GM18870 (cell line): ENCODE data around the gene CHMP4A.

Source experiments
- ATAC-seq: cut with Tn5 transposase; IDR thresholded peaks from one replicate; pipeline ENCODE4 v1.9.1; 2021; ENCODE audit warnings: moderate library complexity; ENCODE audit not compliant: unreplicated experiment

The CHMP4A gene

GRCh38 chr14:24212924-24213865 is at the start of gene CHMP4A:
CHMP4A (minus strand) TSS chr14:24213488; CDS start chr14:24213439, 49 bp downstream.
- peak; percentile 83 for ATAC-seq

GRCh38 chr14:24261969-24262327 is 48.7 kb upstream of the CHMP4A start:
- no peak for ATAC-seq

DNA sequence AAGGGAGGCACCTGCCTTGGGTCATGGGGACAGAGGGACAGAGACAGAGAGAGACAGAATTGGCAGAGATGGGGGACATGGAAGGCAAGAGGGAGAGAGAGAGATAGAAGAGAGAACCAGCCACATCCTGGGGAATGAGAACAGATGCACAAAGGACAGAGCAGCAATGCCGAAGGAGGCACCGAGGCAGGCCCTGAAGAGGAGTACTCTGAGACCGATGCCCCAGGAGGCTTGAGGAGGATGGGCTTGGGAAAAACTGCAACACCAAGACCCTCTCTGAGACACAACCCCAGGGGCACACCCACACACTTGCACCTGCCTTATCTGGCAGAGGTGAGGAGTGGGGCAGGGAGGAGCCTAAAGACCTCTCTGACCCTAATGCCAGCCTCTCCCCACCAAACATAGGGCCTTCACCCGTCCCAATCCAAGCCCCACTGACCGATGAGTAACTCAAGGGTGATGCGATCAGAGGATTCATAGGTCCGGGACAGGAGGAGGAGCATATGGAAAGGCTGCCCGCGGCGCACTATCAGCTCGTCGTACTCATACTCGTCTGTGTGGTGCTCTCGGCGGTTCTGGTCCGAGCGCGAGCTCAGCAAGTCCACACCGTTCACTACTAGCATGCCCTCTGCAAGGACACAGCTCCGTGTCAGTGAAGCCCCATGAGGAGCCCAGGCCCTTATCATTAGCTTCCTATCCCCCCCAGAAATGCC is 48.1 kb upstream of the CHMP4A start:
- ATAC-seq: no peak

DNA sequence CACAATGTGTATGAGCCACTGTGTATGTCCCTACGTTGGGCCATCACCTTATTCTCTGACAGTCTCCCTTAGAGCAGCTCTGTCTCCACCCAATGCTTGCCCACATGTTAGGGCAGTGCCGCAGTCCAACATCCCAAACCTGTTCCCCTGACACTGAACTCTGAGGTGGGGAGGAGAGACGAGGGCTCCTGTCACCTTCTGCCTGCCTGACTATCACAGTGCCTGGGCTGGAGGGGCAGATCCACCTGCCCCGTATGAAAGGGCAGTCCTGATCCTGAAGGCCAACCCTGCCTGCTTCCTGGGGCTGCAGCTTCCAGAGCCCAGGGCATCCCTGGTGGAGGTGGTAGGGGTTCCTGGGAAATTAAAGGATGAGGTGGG is 47.5 kb upstream of the CHMP4A start:
- ATAC-seq: no peak

DNA sequence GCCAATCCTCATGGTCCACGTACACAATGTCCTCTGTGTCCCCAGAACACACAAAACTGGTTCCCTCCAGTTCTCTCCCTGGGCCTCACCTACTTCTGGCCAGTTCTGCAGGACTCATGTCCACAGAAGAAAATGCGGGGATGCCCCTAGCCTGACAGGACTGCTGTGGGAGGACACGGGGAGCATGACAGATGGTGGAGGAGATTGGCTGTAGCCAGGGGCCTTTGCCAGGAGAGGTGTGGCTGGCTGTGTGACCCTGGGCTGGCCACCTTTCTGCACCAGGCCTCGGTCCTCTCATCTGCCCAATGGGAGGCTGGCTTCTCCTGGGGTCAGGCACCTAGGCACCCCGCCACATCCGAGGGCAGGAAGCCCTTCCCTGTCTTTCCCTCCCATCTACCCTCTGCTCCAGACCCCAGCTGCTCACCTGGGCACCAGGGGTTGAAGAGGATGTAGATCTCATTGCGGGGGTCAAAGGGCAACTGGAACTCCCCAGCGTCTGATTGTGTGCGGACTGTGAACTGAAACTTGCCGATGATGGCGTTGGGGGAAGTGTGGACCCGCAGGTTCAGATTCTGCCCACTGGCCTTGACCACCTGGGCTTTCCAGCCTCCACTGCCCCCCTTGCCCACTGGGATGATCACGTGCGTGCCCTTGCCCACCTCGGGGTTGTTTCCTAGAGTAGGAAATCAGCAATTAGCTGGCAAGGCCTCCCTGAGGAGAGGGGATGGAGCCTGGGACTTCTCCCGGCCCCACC is 46.9 kb upstream of the CHMP4A start:
- ATAC-seq: no peak

DNA sequence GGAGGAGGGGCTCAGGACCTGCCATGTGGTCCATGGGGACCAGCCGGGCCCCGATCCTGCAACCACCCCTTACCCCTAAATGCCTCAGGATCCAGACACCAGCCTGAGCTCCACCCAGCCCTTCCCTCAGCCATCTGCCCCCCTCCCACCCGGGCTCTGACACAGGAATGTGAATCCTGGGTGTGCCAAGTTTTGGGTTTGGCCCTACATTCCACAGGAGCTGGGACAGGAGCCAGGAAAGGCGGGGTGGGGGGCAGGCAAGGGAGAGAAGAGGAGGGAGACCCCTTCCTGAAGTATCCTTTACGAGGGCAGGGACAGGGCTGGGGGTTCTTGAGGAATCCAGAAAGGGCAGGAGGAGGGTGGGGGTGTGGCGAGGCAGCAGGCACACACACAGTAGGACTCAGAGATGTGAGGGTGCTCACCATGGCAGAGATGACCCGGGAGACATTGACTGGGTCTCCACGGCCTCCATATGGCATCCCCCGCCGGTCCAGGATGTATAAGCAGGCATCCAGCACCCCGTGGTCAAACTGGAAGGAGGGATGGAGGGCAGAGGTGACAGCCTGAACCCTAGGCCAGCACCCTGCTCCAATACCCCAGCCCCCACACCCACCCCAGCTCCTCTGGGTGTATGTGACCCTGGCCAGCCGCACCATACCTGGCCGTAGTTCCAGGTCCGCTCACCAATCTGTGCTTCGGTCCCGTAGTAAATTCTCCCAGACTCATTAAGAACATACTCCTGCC is 46.2 kb upstream of the CHMP4A start:
- ATAC-seq: no peak

GRCh38 chr14:24258548-24259265 is 45.4 kb upstream of the CHMP4A start:
- ATAC-seq: no peak

DNA sequence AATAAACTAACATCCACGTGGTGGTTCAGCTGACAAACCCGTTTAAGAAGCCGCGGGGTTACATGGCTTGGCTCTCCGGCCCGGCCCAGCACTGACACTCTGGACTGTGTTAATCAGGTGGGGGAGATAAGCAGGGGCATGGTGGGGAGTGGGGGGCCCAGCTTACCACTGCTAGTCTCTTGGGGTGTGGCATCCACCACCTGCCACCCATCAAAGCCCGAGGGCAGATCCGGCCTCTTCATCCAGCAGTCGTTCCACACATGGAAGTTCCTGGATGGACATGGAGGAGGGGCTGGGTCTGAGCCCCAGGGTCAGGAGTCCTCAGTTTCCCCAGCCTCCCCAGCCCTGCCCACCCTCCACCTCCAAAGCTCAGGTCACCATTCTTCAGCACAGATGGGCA is 44.8 kb upstream of the CHMP4A start:
- no peak for ATAC-seq

- ATAC-seq: no peak
These were observed 43.7 kb upstream of the CHMP4A start for GRCh38 chr14:24256960-24257359.

DNA sequence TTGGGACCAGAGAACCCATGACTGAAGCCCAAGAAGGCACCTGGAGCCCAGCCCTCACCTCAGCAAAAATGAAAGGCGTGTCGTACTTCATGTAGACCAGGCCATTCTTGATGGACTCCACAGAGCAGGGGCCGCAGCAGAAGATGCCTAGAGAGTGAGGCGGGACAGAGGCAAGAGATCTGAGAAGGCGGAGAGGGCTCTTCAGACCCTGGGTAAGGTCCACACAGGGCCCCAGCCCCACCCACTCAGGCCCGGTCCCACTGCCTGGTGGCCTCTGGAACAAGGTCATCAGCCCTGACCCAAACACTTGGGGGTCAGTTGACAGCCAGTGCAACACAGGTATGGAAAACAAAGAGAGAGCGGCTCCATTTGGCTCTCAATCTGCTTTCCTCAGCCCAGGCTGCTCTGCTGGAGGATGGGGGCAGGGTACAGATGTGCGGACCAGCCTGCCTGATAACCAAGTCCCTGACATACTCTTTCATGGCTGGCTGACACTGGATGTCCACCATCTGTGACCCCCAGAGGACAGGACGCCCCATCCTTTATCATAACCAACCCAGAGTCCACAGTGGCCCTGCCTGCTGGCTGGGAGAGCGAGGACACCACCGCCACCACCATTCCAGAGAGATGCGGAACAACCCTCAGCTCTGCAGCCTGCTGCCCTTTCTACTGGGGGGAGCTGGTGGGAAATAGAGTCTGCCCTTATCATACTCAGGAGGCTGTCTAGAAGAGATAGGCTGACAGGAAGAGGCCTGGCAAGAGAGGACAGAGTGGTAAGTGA is 42.8 kb upstream of the CHMP4A start:
- no peak for ATAC-seq

DNA sequence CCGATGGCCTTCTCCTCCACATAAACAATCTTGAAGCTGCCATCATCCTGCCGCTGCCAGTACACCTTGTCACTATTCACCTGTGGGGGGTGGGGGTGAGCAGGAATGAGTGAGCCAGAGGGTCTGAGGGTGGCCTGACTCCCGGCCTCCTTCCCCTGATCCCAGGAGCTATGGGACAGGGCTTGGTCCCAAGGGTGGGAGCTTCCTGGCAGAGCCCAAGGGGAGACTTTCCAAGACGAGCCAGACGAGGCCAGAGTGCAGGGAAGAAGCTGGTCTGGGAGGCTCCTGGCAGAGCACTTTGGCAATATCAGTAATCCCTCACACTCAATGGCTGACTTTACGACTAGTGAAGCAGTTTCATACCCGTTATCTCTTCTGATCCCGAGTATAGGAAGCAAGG is 42.1 kb upstream of the CHMP4A start:
- ATAC-seq: no peak

DNA sequence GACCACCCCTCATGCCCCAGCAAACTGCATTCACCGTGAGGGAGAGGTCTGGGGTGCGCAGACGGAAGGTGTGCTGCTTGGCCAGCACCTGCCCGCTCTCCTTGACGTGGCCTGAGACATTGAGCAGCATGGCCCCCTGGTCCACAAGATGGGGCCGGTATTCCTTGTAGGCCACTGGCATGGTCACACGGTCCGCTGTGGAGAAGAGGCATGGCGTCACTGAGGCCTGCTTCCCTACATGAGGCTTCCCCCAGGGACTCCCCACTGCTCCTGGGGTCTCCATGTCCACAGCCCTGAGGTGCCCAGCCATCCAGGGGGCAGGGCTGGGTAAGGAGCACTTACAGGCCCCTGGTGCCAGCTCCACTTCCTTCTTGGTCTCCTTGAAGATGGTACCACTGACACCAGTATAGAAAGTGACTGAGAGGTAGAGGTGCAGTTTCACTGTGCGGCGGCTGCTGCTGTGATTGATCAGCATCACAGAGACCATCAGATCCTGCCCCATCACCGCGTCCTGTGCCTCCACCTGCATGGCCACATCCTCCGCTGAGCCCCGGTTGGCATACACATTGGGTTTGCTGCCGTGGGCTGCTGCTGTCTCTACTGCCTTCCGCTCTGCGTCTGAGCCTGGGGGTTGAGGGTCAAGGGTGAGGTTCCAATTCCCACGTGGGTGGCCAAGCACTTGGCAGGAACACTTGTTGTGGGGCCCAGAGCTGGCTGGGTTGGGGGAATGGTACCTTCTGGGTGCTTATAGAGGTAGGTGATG is 41.5 kb upstream of the CHMP4A start:
- ATAC-seq: no peak

DNA sequence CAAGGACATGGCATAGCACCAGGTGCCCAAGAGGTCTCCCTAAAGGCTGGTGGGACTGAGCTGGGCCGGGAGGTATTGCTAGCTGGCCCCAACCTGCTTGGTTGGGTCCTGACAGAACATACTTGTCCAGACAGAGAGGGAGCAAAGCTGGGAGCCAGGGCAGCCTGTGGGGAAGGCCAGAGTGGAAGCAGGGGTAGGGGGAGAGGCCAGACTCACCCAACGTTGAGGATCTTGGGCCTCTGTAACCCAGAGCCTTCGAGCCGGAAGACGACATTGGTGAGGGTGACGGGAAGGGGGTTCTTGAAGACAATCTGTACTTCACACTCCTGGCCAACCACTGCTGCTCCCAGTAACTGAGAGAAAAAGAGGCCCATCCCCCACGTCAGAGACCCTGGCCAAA is 40.6 kb upstream of the CHMP4A start:
- ATAC-seq: no peak

DNA sequence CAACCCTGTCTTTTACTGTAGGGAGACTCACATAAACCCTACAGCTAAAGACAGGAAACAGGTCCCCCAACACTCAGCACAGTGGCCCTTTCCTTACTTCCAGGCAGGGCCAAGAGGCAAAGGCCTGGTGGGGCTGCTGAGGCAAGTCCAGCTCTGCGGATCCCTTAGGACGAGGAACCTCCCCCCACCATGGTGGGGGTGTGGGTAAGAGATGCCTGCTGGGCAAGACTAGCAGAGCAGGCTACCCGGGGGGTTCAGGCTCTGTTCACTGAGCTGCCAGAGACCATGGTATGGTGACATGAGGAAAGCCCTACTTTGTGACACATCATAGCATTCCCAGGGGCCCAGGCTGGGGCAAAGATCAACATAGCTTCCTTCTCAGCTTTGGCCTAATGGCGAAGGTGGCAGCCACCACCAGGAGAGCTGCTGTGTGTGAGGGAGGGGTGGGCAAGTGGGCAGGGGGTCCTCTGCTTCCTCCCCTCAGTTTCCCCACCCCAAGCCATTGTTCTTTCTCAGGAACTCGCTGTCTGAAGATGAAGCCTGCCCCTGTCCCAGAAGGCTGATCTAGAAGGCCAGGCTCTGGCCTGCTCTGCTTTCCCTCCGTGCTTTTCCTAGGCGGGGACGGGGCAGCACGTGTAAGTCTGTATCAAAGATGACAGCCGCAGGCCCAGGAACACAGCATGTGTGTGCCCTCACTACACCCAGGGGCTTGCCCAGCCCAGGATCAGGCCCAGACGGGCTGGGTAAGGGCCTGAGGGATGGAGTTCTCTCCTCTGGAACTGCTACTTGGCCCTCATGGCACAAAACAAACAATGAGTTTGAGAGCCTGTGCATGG is 39.2 kb upstream of the CHMP4A start:
- ATAC-seq: no peak

- ATAC-seq: no peak
These were observed 38.6 kb upstream of the CHMP4A start for GRCh38 chr14:24251880-24252288.

- ATAC-seq: no peak
These were observed 37.1 kb upstream of the CHMP4A start for GRCh38 chr14:24250354-24250753.

GRCh38 chr14:24249230-24250021 is 36.1 kb upstream of the CHMP4A start:
- no peak for ATAC-seq
